ENCODE results near the gene CELF4. TPM values are rescaled to one million over a fixed set of nuclear protein-coding genes. Genes with fewer than 3 reads are reported as not detected.

Gene CELF4
- total and polyA plus RNA-seq, 2 of the 4 experiments (the other 2 are of a cell fraction) = not detected

DNA sequence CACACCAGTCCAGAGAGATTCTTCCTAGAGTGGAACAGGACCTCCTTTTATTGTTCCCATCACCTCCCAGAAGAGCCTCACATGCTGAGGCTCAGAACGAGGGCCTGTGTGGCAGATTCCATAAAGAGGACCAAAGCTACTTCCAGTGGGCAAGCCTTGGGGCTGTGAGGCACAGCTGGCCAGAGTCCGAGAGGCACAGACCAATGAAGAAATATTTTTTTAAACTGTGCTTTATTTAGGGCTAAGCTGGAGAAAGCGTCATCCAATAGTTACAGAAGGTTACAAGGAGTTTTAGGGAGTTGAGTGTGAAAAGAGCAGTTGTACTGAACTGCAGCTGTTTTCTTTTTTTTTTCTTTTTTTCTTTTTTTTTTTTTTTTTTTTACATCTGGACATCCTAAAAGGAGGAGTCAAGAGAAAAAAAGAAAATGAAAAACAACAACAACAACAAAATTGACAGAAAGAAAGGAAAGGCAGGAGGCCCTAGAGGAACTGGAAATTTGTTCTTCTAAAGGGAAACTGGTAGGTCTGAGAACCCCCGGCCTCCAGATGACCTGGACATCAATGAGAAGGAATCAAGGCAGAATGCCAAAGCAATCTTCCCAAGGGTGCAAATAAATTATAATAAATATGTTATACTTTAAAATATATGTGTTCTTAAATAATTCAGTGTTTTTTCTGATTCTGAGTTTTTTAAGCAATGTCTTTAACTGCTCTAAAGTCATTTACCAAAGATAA is 322.6 kb downstream of the CELF4 start:
- Histone ChIP-seq H3K9me1 (ENCODE audit: insufficient read depth, low read length) (no peaks in the 10 kb centered on the region), H2BK15ac (ENCODE audit: low read depth, low read length) (no peak overlapping the region), H2BK20ac (ENCODE audit: low read depth, low read length) (no peak overlapping the region), H3K27ac (ENCODE audit: insufficient read depth, low read length) (no peak overlapping the region), H3K56ac (ENCODE audit: extremely low read depth, insufficient read depth, low read length) (no peak overlapping the region), H3K4ac (ENCODE audit: low read depth, low read length) (no peak overlapping the region), H3K27me3 (ENCODE audit: control insufficient read depth, insufficient read depth, low read length) (peaks cover 26% of the 10 kb centered on the region), H2AFZ (replicated peaks; ENCODE audit: low read length, poor library complexity) (no peak overlapping the region), H4K91ac (ENCODE audit: insufficient read depth, low read depth, low read length) (no peak overlapping the region), H3K9ac (ENCODE audit: low read depth, low read length) (no peak overlapping the region), H3K79me1 (ENCODE audit: low read depth in 1 of 2, low read length in 2 of 2) (no peaks in the 10 kb centered on the region), H3K4me3 (ENCODE audit: insufficient read depth, low read depth, low read length) (no peak overlapping the region), H3K4me2 (ENCODE audit: low read depth, low read length) (no peak overlapping the region), H3K18ac (ENCODE audit: low read depth, low read length) (no peak overlapping the region), H4K5ac (ENCODE audit: low read depth, low read length) (no peak overlapping the region), H3K23ac (ENCODE audit: low read depth, low read length) (no peak overlapping the region), H3K36me3 (ENCODE audit: control insufficient read depth, insufficient read depth, low read length) (no peaks in the 10 kb centered on the region), H2BK5ac (ENCODE audit: low read depth, low read length, poor library complexity, severe bottlenecking) (no peak overlapping the region), H3K14ac (replicated peaks; ENCODE audit: low read depth, low read length) (no peak overlapping the region), H2AK9ac (replicated peaks; ENCODE audit: low read depth, low read length, poor library complexity) (no peak overlapping the region), H2BK120ac (ENCODE audit: low read depth, low read length) (no peak overlapping the region), H3K4me1 (ENCODE audit: control insufficient read depth, insufficient read depth, low read length) (no peaks in the 10 kb centered on the region), H4K20me1 (ENCODE audit: insufficient read depth, low read length) (no peaks in the 10 kb centered on the region), H3K9me3 (ENCODE audit: control insufficient read depth, insufficient read depth, low read length) (no peaks in the 10 kb centered on the region), H2AK5ac (ENCODE audit: low read depth, low read length) (no peak overlapping the region), H4K8ac (ENCODE audit: low read depth in 2 of 2, low read length in 2 of 2) (no peak overlapping the region)
- no CpG with 5 or more reads among the region's 4 CpGs for WGBS, 2 experiments (ENCODE audit: extremely low coverage in 2 of 2, insufficient read length in 1 of 2)
- POLR2A ChIA-PET (ENCODE audit: unreplicated experiment) = no interaction called here
- no TSS peak for BruUV-seq (replicated peaks)
- dilution Hi-C loops (cut with HindIII; ENCODE audit: low sequenced_read_pairs, unreplicated experiment) (no loop called here), in situ Hi-C loops (cut with MboI; ENCODE audit: low sequenced_read_pairs) (no loop called here), intact Hi-C loops (cut with micrococcal nuclease) (no loop called here)
- CTCF ChIA-PET = no interaction called here
- TF ChIP-seq POLR2A (IDR thresholded peaks at IDR 0.05; ENCODE audit: low read depth, low read length) (no peak), CEBPB (IDR thresholded peaks at IDR 0.05; ENCODE audit: low read depth, low read length) (no peak), NFE2L2 (IDR thresholded peaks at IDR 0.05; ENCODE audit: low read depth, low read length) (no peak), MAZ (IDR thresholded peaks at IDR 0.05; ENCODE audit: borderline replicate concordance, low read depth, low read length) (no peak), RCOR1 (IDR thresholded peaks at IDR 0.05; ENCODE audit: insufficient replicate concordance, low read length) (no peak), BHLHE40 (IDR thresholded peaks at IDR 0.05; ENCODE audit: low read depth, low read length) (no peak), CHD1 (IDR thresholded peaks at IDR 0.05; ENCODE audit: low read depth, low read length) (no peak), RAD21 (IDR thresholded peaks at IDR 0.05; ENCODE audit: low read length) (no peak), FOS (IDR thresholded peaks at IDR 0.05; ENCODE audit: low read depth, low read length) (no peak), MAFK (IDR thresholded peaks at IDR 0.05; ENCODE audit: low read depth, low read length) (no peak), RFX5 (IDR thresholded peaks at IDR 0.05; ENCODE audit: low read depth, low read length) (no peak), SMC3 (IDR thresholded peaks at IDR 0.05; ENCODE audit: low read depth, low read length) (no peak), MXI1 (IDR thresholded peaks at IDR 0.05; ENCODE audit: borderline replicate concordance, low read depth, low read length) (no peak)
- TF ChIP-seq, protein P1, sequence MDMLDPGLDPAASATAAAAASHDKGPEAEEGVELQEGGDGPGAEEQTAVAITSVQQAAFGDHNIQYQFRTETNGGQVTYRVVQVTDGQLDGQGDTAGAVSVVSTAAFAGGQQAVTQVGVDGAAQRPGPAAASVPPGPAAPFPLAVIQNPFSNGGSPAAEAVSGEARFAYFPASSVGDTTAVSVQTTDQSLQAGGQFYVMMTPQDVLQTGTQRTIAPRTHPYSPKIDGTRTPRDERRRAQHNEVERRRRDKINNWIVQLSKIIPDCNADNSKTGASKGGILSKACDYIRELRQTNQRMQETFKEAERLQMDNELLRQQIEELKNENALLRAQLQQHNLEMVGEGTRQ (IDR thresholded peaks at IDR 0.05; ENCODE audit: low read depth, low read length) = no peak
- TF ChIP-seq, protein P2, sequence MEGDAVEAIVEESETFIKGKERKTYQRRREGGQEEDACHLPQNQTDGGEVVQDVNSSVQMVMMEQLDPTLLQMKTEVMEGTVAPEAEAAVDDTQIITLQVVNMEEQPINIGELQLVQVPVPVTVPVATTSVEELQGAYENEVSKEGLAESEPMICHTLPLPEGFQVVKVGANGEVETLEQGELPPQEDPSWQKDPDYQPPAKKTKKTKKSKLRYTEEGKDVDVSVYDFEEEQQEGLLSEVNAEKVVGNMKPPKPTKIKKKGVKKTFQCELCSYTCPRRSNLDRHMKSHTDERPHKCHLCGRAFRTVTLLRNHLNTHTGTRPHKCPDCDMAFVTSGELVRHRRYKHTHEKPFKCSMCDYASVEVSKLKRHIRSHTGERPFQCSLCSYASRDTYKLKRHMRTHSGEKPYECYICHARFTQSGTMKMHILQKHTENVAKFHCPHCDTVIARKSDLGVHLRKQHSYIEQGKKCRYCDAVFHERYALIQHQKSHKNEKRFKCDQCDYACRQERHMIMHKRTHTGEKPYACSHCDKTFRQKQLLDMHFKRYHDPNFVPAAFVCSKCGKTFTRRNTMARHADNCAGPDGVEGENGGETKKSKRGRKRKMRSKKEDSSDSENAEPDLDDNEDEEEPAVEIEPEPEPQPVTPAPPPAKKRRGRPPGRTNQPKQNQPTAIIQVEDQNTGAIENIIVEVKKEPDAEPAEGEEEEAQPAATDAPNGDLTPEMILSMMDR (conservative IDR thresholded peaks at IDR 0.05; ENCODE audit: low read depth, low read length) = no peak
- DNase-seq (no peak), ATAC-seq (ENCODE audit: low read depth) (no peak)
